GM23338 (cell line): ENCODE measurements around the gene TTC16.

Experiments used
- CREB1 ChIP-seq: fragments of 250-450 bp; sonication (Bioruptor Pico); IDR thresholded peaks from 2 replicates; pipeline ENCODE4 v1.5.0; 2020; ENCODE audit warnings: low read depth, mild to moderate bottlenecking, moderate library complexity
- EZH2 ChIP-seq: fragments of 200-600 bp; sonication (generic); IDR thresholded peaks from one replicate; pipeline ENCODE4 v1.8.0; 2017; ENCODE audit warnings: antibody characterized with exemption, mild to moderate bottlenecking, low read depth; ENCODE audit not compliant: unreplicated experiment
- EZH2phosphoT487 ChIP-seq: fragments of 200-600 bp; sonication (generic); IDR thresholded peaks from one replicate; pipeline ENCODE4 v1.8.1; 2018; ENCODE audit warnings: antibody characterized with exemption; ENCODE audit not compliant: unreplicated experiment
- JUNB ChIP-seq: IDR thresholded peaks from one replicate; pipeline ENCODE4 v1.6.1; 2016; ENCODE audit warnings: antibody characterized with exemption; ENCODE audit not compliant: unreplicated experiment
- POLR2AphosphoS5 ChIP-seq: IDR thresholded peaks from 2 replicates; pipeline ENCODE4 v1.6.1; 2016; ENCODE audit warnings: antibody characterized with exemption, low read depth
- ZNF114 ChIP-seq: fragments of 250-450 bp; sonication (Bioruptor Pico); IDR thresholded peaks from 2 replicates; pipeline ENCODE4 v1.5.0; 2020; ENCODE audit warnings: mild to moderate bottlenecking, moderate library complexity
- TF ChIP-seq, protein P1 (sequence below), 2 experiments: fragments of 200-600 bp in 1 of 2; sonication (generic) in 1 of 2; conservative IDR thresholded peaks; 2 replicates each; pipeline versions ENCODE4 v1.5.1 to v1.6.1; 2016 to 2017; ENCODE audit warnings: antibody characterized with exemption in 2 of 2, low read depth in 2 of 2, mild to moderate bottlenecking in 2 of 2, moderate library complexity in 1 of 2
- TF ChIP-seq, protein P2 (sequence below): IDR thresholded peaks from 2 replicates; pipeline ENCODE4 v1.6.1; 2016; ENCODE audit warnings: antibody characterized with exemption
- TF ChIP-seq, protein P3 (sequence below): IDR thresholded peaks from one replicate; pipeline ENCODE4 v1.6.1; 2018; ENCODE audit warnings: antibody characterized with exemption; ENCODE audit not compliant: unreplicated experiment
- TF ChIP-seq, protein P4 (sequence below): fragments of 250-450 bp; sonication (Bioruptor Pico); IDR thresholded peaks from 2 replicates; pipeline ENCODE4 v1.5.0; 2020; ENCODE audit warnings: mild to moderate bottlenecking, moderate library complexity

DNA sequence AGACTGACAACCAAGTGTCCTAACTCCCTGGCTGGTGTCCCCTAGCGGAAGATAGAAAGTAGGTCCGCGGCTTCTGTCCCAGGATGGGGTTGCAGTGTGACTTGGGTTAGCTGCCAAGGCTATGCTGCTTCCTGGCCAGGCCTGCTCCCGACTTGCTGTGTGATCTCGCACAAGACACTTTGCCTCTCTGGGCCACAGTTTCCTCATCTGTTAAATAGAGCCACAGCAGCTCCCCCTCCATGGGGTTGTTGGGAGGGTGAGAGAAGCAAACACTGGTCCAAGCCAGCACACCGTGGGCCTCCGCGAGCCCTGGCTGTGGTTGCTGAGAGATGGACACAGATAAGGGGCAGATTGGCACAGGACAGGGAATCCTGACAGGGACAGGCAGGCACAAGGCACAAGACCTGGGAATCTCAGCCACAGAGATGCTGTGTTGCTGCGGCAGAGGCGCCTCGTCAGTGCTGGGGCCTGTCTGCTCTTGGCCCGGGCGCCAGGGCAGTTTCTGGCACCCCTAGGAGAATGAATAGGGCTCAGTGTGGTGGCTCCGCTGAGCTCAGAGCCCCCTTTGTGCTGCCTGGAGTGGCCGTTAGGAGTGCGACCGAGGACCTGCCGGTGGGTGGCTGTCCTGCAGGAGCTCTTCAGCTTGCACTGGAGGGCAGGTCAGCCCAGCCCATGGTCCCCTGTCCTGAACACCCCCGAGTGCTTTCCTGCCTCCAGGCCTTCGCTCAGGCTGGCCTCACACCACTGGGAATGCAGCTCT is 64.4 kb downstream of the TTC16 start:
- TF ChIP-seq, protein P1, sequence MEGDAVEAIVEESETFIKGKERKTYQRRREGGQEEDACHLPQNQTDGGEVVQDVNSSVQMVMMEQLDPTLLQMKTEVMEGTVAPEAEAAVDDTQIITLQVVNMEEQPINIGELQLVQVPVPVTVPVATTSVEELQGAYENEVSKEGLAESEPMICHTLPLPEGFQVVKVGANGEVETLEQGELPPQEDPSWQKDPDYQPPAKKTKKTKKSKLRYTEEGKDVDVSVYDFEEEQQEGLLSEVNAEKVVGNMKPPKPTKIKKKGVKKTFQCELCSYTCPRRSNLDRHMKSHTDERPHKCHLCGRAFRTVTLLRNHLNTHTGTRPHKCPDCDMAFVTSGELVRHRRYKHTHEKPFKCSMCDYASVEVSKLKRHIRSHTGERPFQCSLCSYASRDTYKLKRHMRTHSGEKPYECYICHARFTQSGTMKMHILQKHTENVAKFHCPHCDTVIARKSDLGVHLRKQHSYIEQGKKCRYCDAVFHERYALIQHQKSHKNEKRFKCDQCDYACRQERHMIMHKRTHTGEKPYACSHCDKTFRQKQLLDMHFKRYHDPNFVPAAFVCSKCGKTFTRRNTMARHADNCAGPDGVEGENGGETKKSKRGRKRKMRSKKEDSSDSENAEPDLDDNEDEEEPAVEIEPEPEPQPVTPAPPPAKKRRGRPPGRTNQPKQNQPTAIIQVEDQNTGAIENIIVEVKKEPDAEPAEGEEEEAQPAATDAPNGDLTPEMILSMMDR (conservative IDR thresholded peaks at IDR 0.05; ENCODE audit: low read depth in 2 of 2) = peak in 1 of 2 experiments; percentile 12; a peak in 1 of 4 replicates
- TF ChIP-seq CREB1 (no peak), ZNF114 (no peak), POLR2AphosphoS5 (no peak), EZH2phosphoT487 (no peak), EZH2 (no peak), JUNB (no peak)
- TF ChIP-seq, protein P2, sequence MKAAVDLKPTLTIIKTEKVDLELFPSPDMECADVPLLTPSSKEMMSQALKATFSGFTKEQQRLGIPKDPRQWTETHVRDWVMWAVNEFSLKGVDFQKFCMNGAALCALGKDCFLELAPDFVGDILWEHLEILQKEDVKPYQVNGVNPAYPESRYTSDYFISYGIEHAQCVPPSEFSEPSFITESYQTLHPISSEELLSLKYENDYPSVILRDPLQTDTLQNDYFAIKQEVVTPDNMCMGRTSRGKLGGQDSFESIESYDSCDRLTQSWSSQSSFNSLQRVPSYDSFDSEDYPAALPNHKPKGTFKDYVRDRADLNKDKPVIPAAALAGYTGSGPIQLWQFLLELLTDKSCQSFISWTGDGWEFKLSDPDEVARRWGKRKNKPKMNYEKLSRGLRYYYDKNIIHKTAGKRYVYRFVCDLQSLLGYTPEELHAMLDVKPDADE = no peak
- TF ChIP-seq, protein P3, sequence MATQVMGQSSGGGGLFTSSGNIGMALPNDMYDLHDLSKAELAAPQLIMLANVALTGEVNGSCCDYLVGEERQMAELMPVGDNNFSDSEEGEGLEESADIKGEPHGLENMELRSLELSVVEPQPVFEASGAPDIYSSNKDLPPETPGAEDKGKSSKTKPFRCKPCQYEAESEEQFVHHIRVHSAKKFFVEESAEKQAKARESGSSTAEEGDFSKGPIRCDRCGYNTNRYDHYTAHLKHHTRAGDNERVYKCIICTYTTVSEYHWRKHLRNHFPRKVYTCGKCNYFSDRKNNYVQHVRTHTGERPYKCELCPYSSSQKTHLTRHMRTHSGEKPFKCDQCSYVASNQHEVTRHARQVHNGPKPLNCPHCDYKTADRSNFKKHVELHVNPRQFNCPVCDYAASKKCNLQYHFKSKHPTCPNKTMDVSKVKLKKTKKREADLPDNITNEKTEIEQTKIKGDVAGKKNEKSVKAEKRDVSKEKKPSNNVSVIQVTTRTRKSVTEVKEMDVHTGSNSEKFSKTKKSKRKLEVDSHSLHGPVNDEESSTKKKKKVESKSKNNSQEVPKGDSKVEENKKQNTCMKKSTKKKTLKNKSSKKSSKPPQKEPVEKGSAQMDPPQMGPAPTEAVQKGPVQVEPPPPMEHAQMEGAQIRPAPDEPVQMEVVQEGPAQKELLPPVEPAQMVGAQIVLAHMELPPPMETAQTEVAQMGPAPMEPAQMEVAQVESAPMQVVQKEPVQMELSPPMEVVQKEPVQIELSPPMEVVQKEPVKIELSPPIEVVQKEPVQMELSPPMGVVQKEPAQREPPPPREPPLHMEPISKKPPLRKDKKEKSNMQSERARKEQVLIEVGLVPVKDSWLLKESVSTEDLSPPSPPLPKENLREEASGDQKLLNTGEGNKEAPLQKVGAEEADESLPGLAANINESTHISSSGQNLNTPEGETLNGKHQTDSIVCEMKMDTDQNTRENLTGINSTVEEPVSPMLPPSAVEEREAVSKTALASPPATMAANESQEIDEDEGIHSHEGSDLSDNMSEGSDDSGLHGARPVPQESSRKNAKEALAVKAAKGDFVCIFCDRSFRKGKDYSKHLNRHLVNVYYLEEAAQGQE = no peak
- TF ChIP-seq, protein P4, sequence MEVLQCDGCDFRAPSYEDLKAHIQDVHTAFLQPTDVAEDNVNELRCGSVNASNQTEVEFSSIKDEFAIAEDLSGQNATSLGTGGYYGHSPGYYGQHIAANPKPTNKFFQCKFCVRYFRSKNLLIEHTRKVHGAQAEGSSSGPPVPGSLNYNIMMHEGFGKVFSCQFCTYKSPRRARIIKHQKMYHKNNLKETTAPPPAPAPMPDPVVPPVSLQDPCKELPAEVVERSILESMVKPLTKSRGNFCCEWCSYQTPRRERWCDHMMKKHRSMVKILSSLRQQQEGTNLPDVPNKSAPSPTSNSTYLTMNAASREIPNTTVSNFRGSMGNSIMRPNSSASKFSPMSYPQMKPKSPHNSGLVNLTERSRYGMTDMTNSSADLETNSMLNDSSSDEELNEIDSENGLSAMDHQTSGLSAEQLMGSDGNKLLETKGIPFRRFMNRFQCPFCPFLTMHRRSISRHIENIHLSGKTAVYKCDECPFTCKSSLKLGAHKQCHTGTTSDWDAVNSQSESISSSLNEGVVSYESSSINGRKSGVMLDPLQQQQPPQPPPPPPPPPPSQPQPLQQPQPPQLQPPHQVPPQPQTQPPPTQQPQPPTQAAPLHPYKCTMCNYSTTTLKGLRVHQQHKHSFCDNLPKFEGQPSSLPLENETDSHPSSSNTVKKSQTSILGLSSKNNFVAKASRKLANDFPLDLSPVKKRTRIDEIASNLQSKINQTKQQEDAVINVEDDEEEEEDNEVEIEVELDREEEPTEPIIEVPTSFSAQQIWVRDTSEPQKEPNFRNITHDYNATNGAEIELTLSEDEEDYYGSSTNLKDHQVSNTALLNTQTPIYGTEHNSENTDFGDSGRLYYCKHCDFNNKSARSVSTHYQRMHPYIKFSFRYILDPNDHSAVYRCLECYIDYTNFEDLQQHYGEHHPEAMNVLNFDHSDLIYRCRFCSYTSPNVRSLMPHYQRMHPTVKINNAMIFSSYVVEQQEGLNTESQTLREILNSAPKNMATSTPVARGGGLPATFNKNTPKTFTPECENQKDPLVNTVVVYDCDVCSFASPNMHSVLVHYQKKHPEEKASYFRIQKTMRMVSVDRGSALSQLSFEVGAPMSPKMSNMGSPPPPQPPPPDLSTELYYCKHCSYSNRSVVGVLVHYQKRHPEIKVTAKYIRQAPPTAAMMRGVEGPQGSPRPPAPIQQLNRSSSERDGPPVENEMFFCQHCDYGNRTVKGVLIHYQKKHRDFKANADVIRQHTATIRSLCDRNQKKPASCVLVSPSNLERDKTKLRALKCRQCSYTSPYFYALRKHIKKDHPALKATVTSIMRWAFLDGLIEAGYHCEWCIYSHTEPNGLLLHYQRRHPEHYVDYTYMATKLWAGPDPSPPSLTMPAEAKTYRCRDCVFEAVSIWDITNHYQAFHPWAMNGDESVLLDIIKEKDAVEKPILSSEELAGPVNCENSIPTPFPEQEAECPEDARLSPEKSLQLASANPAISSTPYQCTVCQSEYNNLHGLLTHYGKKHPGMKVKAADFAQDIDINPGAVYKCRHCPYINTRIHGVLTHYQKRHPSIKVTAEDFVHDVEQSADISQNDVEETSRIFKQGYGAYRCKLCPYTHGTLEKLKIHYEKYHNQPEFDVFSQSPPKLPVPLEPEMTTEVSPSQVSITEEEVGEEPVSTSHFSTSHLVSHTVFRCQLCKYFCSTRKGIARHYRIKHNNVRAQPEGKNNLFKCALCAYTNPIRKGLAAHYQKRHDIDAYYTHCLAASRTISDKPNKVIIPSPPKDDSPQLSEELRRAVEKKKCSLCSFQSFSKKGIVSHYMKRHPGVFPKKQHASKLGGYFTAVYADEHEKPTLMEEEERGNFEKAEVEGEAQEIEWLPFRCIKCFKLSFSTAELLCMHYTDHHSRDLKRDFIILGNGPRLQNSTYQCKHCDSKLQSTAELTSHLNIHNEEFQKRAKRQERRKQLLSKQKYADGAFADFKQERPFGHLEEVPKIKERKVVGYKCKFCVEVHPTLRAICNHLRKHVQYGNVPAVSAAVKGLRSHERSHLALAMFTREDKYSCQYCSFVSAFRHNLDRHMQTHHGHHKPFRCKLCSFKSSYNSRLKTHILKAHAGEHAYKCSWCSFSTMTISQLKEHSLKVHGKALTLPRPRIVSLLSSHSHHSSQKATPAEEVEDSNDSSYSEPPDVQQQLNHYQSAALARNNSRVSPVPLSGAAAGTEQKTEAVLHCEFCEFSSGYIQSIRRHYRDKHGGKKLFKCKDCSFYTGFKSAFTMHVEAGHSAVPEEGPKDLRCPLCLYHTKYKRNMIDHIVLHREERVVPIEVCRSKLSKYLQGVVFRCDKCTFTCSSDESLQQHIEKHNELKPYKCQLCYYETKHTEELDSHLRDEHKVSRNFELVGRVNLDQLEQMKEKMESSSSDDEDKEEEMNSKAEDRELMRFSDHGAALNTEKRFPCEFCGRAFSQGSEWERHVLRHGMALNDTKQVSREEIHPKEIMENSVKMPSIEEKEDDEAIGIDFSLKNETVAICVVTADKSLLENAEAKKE (CRISPR knock-in tag) = no peak
